ENCODE measurements around the gene LSM4.
"Not testable (repeated sequence)": the region's sequence is repeated elsewhere in the genome, so short reads cannot be mapped to it uniquely, and the experiment has no call there.

LSM4 gene

DNA sequence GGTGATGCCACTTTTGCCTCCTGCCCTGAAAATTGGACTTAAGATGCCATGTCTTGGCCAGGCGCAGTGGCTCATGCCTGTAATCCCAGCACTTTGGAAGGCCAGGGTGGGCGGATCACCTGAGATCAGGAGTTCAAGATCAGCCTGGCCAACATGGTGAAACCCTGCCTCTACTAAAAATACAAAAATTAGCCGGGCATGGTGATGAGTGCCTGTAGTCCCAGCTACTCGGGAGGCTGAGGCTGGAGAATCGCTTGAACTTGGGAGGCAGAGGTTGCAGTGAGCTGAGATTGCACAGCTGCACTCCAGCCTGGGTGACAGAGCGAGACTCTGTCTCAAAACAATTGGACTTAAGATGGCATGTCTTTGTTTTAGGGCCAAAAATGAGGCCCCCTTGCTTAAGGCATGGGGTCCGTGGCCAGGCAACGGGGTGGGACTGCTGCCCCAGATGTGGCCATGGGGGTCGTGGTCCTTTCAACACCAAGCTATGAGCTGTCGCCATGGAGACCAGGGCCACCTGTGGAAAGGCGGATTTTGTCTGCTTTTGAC, 41.5 kb upstream of the LSM4 start:
- not testable (repeated sequence) for H3K9me3 ChIP-seq (ENCODE audit: insufficient read depth, low read depth, low read length); H3K36me3 ChIP-seq (ENCODE audit: control insufficient read depth in 1 of 2, insufficient read depth in 2 of 2, low read length in 2 of 2); H3K79me2 ChIP-seq (ENCODE audit: control insufficient read depth, insufficient read depth, low read length, poor library complexity); H3K9ac ChIP-seq (ENCODE audit: low read length); H3K23ac ChIP-seq (ENCODE audit: low read length); H3K4me3 ChIP-seq (ENCODE audit: low read depth, low read length); DNase-seq; H3K27me3 ChIP-seq (ENCODE audit: insufficient read depth, low read length)
- H3K18ac ChIP-seq (ENCODE audit: low read length): peak overlapping the region; percentile 60
- peaks cover 28 to 30% of the 10 kb centered on the region in 2 experiments for H3K4me1 ChIP-seq (ENCODE audit: control insufficient read depth in 1 of 2, insufficient read depth in 2 of 2, low read length in 2 of 2)
- H3K27ac ChIP-seq (ENCODE audit: low read depth, low read length): peak overlapping the region; percentile 87
- peak overlapping the region; percentile 87 for H3K4ac ChIP-seq (ENCODE audit: low read depth, low read length)
- H4K12ac ChIP-seq (ENCODE audit: low read depth, low read length): peak overlapping the region; percentile 22
- H2AFZ ChIP-seq (ENCODE audit: insufficient read depth, low read length, poor library complexity): peak overlapping the region; percentile 53
- peak overlapping the region; percentile 97 for H2BK120ac ChIP-seq (ENCODE audit: insufficient read depth, low read length, poor library complexity)
- peak overlapping the region; percentile 81 for H2BK12ac ChIP-seq (ENCODE audit: low read length)
- H3K14ac ChIP-seq (ENCODE audit: low read length): peak overlapping the region; percentile 90
- H3K4me2 ChIP-seq (ENCODE audit: low read length): peak overlapping the region; percentile 20
- no CpG with 5 or more reads among the region's 11 CpGs for WGBS (ENCODE audit: extremely low coverage, insufficient coverage, insufficient read length)
- H3K79me1 ChIP-seq (ENCODE audit: low read length): peaks cover 39% of the 10 kb centered on the region
- peak overlapping the region; percentile 98 for H2AK5ac ChIP-seq (ENCODE audit: low read length)
- peak overlapping the region; percentile 100 for H4K91ac ChIP-seq (ENCODE audit: low read depth, low read length)
- peak overlapping the region; percentile 99 for H2BK5ac ChIP-seq (ENCODE audit: low read depth, low read length, poor library complexity)
- peak overlapping the region; percentile 92 for H4K8ac ChIP-seq (ENCODE audit: low read depth, low read length)

DNA sequence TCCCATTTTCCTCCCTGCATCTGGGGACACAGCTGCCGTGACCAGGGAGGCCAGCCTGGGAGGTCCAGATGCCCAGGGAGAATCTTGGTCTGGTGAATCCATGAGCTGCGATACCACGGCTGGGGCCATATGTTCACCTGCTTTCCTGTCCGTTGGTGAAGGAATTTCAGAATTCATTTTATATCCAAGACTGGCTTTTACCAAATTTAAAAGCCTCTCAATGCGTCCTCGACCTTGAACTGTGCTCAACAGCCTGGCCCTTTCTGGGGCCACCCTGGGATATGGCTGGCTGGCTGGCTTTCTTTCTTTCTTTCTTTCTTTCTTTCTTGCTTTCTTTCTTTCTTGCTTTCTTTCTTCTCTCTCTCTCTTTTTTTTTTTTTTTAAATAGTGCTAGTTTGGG, 40.9 kb upstream of the LSM4 start:
- Histone ChIP-seq H4K8ac (ENCODE audit: low read depth, low read length) (no peak overlapping the region), H3K4me3 (ENCODE audit: low read depth, low read length) (no peak overlapping the region), H3K4ac (ENCODE audit: low read depth, low read length) (peak overlapping the region; percentile 36), H3K23ac (ENCODE audit: low read length) (no peak overlapping the region), H4K12ac (ENCODE audit: low read depth, low read length) (no peak overlapping the region), H3K79me1 (ENCODE audit: low read length) (peaks cover 34% of the 10 kb centered on the region), H2AFZ (ENCODE audit: insufficient read depth, low read length, poor library complexity) (no peak overlapping the region), H3K36me3 (ENCODE audit: control insufficient read depth in 1 of 2, insufficient read depth in 2 of 2, low read length in 2 of 2) (peaks cover 0 to 2% of the 10 kb centered on the region in 2 experiments), H2BK5ac (ENCODE audit: low read depth, low read length, poor library complexity) (peak overlapping the region; percentile 1), H3K9ac (ENCODE audit: low read length) (no peak overlapping the region), H2AK5ac (ENCODE audit: low read length) (peak overlapping the region; percentile 52), H3K14ac (ENCODE audit: low read length) (no peak overlapping the region), H2BK12ac (ENCODE audit: low read length) (peak overlapping the region; percentile 20), H3K79me2 (ENCODE audit: control insufficient read depth, insufficient read depth, low read length, poor library complexity) (peaks cover 3% of the 10 kb centered on the region), H2BK120ac (ENCODE audit: insufficient read depth, low read length, poor library complexity) (peak overlapping the region; percentile 1), H4K91ac (ENCODE audit: low read depth, low read length) (peak overlapping the region; percentile 100), H3K4me2 (ENCODE audit: low read length) (no peak overlapping the region), H3K27ac (ENCODE audit: low read depth, low read length) (peak overlapping the region; percentile 2), H3K27me3 (ENCODE audit: insufficient read depth, low read length) (no peaks in the 10 kb centered on the region), H3K9me3 (ENCODE audit: insufficient read depth, low read depth, low read length) (peaks cover 1% of the 10 kb centered on the region), H3K4me1 (ENCODE audit: control insufficient read depth in 1 of 2, insufficient read depth in 2 of 2, low read length in 2 of 2) (peaks cover 22 to 25% of the 10 kb centered on the region in 2 experiments), H3K18ac (ENCODE audit: low read length) (no peak overlapping the region)
- no peak for DNase-seq
- no CpG with 5 or more reads among the region's 6 CpGs for WGBS (ENCODE audit: extremely low coverage, insufficient coverage, insufficient read length)

- Histone ChIP-seq H3K9ac (ENCODE audit: low read length) (no peak overlapping the region), H3K23ac (ENCODE audit: low read length) (no peak overlapping the region), H3K79me2 (ENCODE audit: control insufficient read depth, insufficient read depth, low read length, poor library complexity) (peaks cover 3% of the 10 kb centered on the region), H4K91ac (ENCODE audit: low read depth, low read length) (peak overlapping the region; percentile 56), H4K8ac (ENCODE audit: low read depth, low read length) (no peak overlapping the region), H2AFZ (ENCODE audit: insufficient read depth, low read length, poor library complexity) (no peak overlapping the region), H3K4ac (ENCODE audit: low read depth, low read length) (no peak overlapping the region), H2BK120ac (ENCODE audit: insufficient read depth, low read length, poor library complexity) (peak overlapping the region; percentile 71), H3K4me2 (ENCODE audit: low read length) (no peak overlapping the region), H3K27ac (ENCODE audit: low read depth, low read length) (no peak overlapping the region), H2BK12ac (ENCODE audit: low read length) (peak overlapping the region; percentile 52), H3K4me1 (ENCODE audit: control insufficient read depth in 1 of 2, insufficient read depth in 2 of 2, low read length in 2 of 2) (peaks cover 18 to 21% of the 10 kb centered on the region in 2 experiments), H2AK5ac (ENCODE audit: low read length) (peak overlapping the region; percentile 2), H4K12ac (ENCODE audit: low read depth, low read length) (no peak overlapping the region), H3K27me3 (ENCODE audit: insufficient read depth, low read length) (no peaks in the 10 kb centered on the region), H3K36me3 (ENCODE audit: control insufficient read depth in 1 of 2, insufficient read depth in 2 of 2, low read length in 2 of 2) (peaks cover 0 to 2% of the 10 kb centered on the region in 2 experiments), H3K18ac (ENCODE audit: low read length) (peak overlapping the region; percentile 2), H3K79me1 (ENCODE audit: low read length) (peaks cover 30% of the 10 kb centered on the region), H3K14ac (ENCODE audit: low read length) (peak overlapping the region; percentile 0), H2BK5ac (ENCODE audit: low read depth, low read length, poor library complexity) (peak overlapping the region; percentile 23), H3K9me3 (ENCODE audit: insufficient read depth, low read depth, low read length) (peaks cover 1% of the 10 kb centered on the region), H3K4me3 (ENCODE audit: low read depth, low read length) (no peak overlapping the region)
- no peak for DNase-seq
- no CpG with 5 or more reads among the region's 17 CpGs for WGBS (ENCODE audit: extremely low coverage, insufficient coverage, insufficient read length)
Observed at GRCh38 chr19:18362934-18363542, 40.2 kb upstream of the LSM4 start.

GRCh38 chr19:18361646-18362045, 38.8 kb upstream of the LSM4 start:
- no peak overlapping the region for H2BK5ac ChIP-seq (ENCODE audit: low read depth, low read length, poor library complexity)
- H2BK12ac ChIP-seq (ENCODE audit: low read length): no peak overlapping the region
- DNase-seq: peak; percentile 88 to 98
- H3K4me3 ChIP-seq (ENCODE audit: low read depth, low read length): no peak overlapping the region
- H2BK120ac ChIP-seq (ENCODE audit: insufficient read depth, low read length, poor library complexity): peak overlapping the region; percentile 24
- H3K18ac ChIP-seq (ENCODE audit: low read length): no peak overlapping the region
- WGBS (ENCODE audit: extremely low coverage, insufficient coverage, insufficient read length): no CpG with 5 or more reads among the region's 8 CpGs
- peak overlapping the region; percentile 1 for H3K27ac ChIP-seq (ENCODE audit: low read depth, low read length)
- no peak overlapping the region for H2AFZ ChIP-seq (ENCODE audit: insufficient read depth, low read length, poor library complexity)
- no peak overlapping the region for H3K4ac ChIP-seq (ENCODE audit: low read depth, low read length)
- peaks cover 18 to 21% of the 10 kb centered on the region in 2 experiments for H3K4me1 ChIP-seq (ENCODE audit: control insufficient read depth in 1 of 2, insufficient read depth in 2 of 2, low read length in 2 of 2)
- H3K79me1 ChIP-seq (ENCODE audit: low read length): peaks cover 26% of the 10 kb centered on the region
- H2AK5ac ChIP-seq (ENCODE audit: low read length): no peak overlapping the region
- H3K9me3 ChIP-seq (ENCODE audit: insufficient read depth, low read depth, low read length): peaks cover 6% of the 10 kb centered on the region
- peaks cover 3% of the 10 kb centered on the region for H3K79me2 ChIP-seq (ENCODE audit: control insufficient read depth, insufficient read depth, low read length, poor library complexity)
- peaks cover 7 to 11% of the 10 kb centered on the region in 2 experiments for H3K36me3 ChIP-seq (ENCODE audit: control insufficient read depth in 1 of 2, insufficient read depth in 2 of 2, low read length in 2 of 2)
- peak overlapping the region; percentile 7 for H3K4me2 ChIP-seq (ENCODE audit: low read length)
- H3K23ac ChIP-seq (ENCODE audit: low read length): no peak overlapping the region
- no peak overlapping the region for H3K14ac ChIP-seq (ENCODE audit: low read length)
- H3K9ac ChIP-seq (ENCODE audit: low read length): no peak overlapping the region
- no peak overlapping the region for H4K91ac ChIP-seq (ENCODE audit: low read depth, low read length)
- H4K12ac ChIP-seq (ENCODE audit: low read depth, low read length): no peak overlapping the region
- no peak overlapping the region for H4K8ac ChIP-seq (ENCODE audit: low read depth, low read length)
- H3K27me3 ChIP-seq (ENCODE audit: insufficient read depth, low read length): no peaks in the 10 kb centered on the region

All from trophoblast cell (in vitro differentiated cells and primary cell).